Measurements from ENCODE around the gene PRKAA2. TPM values are rescaled to one million over a fixed set of nuclear protein-coding genes. Genes with fewer than 3 reads are reported as not detected.

PRKAA2 gene
- total and polyA plus RNA-seq, 2 donors (not counting 3 experiments of a cell fraction or from before 2014, with no cell fraction given) = 0.32 to 1.2 TPM

- Histone ChIP-seq H3K27me3 (ENCODE audit: control insufficient read depth in 2 of 2, insufficient read depth in 2 of 2, low read length in 2 of 2) (no peaks in the 10 kb centered on the region), H3K9ac (replicated peaks; ENCODE audit: extremely low read depth, insufficient read depth, low read length) (no peak overlapping the region), H3K9me3 (replicated peaks; ENCODE audit: control insufficient read depth, insufficient read depth, low read length) (no peaks in the 10 kb centered on the region), H2AFZ (ENCODE audit: low read depth, low read length) (no peak overlapping the region), H4K20me1 (replicated peaks; ENCODE audit: control insufficient read depth, extremely low read depth, insufficient read depth, low read length) (no peaks in the 10 kb centered on the region), H3K36me3 (ENCODE audit: control insufficient read depth in 2 of 2, extremely low read depth in 1 of 2, insufficient read depth in 2 of 2, low read length in 2 of 2) (no peaks in the 10 kb centered on the region), H3K27ac (ENCODE audit: insufficient read depth, low read depth, low read length) (no peak overlapping the region), H3K9me1 (replicated peaks; ENCODE audit: control insufficient read depth, extremely low read depth, insufficient read depth, low read length) (no peaks in the 10 kb centered on the region), H3K4me1 (ENCODE audit: control insufficient read depth, extremely low read depth, insufficient read depth, low read length) (no peaks in the 10 kb centered on the region), H3K79me2 (ENCODE audit: control insufficient read depth, insufficient read depth, low read length) (no peaks in the 10 kb centered on the region), H3K4me2 (ENCODE audit: insufficient read depth, low read length) (no peak overlapping the region), H3K4me3 (replicated peaks in 1 of 3; ENCODE audit: insufficient read depth in 1 of 3, low read depth in 1 of 3, low read length in 3 of 3) (no peak overlapping the region)
- dilution Hi-C loops (cut with MboI; ENCODE audit: extremely low pct_ligation_motif_present, low sequenced_read_pairs) (no loop called here), intact Hi-C loops (cut with micrococcal nuclease) (no loop called here)
- POLR2A ChIA-PET = no interaction called here
- DNase-seq (ENCODE audit: low read depth, low spot score) (no peak), FAIRE-seq (no peak)
- no TSS peak for BruUV-seq (replicated peaks)
- CTCF ChIA-PET = no interaction called here
- TF ChIP-seq, protein P1, sequence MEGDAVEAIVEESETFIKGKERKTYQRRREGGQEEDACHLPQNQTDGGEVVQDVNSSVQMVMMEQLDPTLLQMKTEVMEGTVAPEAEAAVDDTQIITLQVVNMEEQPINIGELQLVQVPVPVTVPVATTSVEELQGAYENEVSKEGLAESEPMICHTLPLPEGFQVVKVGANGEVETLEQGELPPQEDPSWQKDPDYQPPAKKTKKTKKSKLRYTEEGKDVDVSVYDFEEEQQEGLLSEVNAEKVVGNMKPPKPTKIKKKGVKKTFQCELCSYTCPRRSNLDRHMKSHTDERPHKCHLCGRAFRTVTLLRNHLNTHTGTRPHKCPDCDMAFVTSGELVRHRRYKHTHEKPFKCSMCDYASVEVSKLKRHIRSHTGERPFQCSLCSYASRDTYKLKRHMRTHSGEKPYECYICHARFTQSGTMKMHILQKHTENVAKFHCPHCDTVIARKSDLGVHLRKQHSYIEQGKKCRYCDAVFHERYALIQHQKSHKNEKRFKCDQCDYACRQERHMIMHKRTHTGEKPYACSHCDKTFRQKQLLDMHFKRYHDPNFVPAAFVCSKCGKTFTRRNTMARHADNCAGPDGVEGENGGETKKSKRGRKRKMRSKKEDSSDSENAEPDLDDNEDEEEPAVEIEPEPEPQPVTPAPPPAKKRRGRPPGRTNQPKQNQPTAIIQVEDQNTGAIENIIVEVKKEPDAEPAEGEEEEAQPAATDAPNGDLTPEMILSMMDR (IDR thresholded peaks at IDR 0.05; ENCODE audit: extremely low read depth in 1 of 2, insufficient read depth in 1 of 2, low read depth in 1 of 2, low read length in 2 of 2) = no peak
- TF ChIP-seq POLR2A (IDR thresholded peaks at IDR 0.05; ENCODE audit: low read depth, low read length) = no peak
- TF ChIP-seq, protein P2, sequence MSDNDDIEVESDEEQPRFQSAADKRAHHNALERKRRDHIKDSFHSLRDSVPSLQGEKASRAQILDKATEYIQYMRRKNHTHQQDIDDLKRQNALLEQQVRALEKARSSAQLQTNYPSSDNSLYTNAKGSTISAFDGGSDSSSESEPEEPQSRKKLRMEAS (IDR thresholded peaks at IDR 0.05; ENCODE audit: insufficient read depth, insufficient read length) = no peak
- no peak for TF ChIP-seq JUN (IDR thresholded peaks at IDR 0.05; ENCODE audit: borderline replicate concordance, insufficient read depth, insufficient read length, low read depth)
- TF ChIP-seq MYC (IDR thresholded peaks at IDR 0.05; ENCODE audit: low read depth, low read length) = no peak
- no peak for TF ChIP-seq POLR2AphosphoS5 (IDR thresholded peaks at IDR 0.05; ENCODE audit: insufficient read depth, low read depth, low read length)
- no peak for TF ChIP-seq EZH2 (IDR thresholded peaks at IDR 0.05; ENCODE audit: borderline replicate concordance, low read depth, low read length, severe bottlenecking)
- no peak for TF ChIP-seq FOS (IDR thresholded peaks at IDR 0.05; ENCODE audit: borderline replicate concordance, insufficient read depth, low read length)
- no peak for TF ChIP-seq GATA2 (IDR thresholded peaks at IDR 0.05; ENCODE audit: insufficient read depth, insufficient read length, low read depth, low read length)
These were observed 18.7 kb downstream of the PRKAA2 start for GRCh38 chr1:56663846-56664245.
